Measurements from ENCODE around the gene LRP5. TPM values are rescaled to one million over a fixed set of nuclear protein-coding genes. Genes with fewer than 3 reads are reported as not detected.

Gene LRP5
- total RNA-seq (10 to 100 TPM; 11.6 to 21.8 (median 17.8) TPM), polyA plus RNA-seq (1 to 10 TPM; 3.9 to 7.2 (median 5.6) TPM)
- long read RNA-seq, donor 1, full-length matches to known transcripts = 1 of 1 reads
- long read RNA-seq, donor 1, partial matches to known transcripts = 0 of 1 reads
- long read RNA-seq, donor 1, other reads (novel, unspliced or antisense) = 0 of 1 reads
- long read RNA-seq, donor 2, full-length matches to known transcripts = 3 of 3 reads
- long read RNA-seq, donor 2, partial matches to known transcripts = 0 of 3 reads
- long read RNA-seq, donor 2, other reads (novel, unspliced or antisense) = 0 of 3 reads

DNA sequence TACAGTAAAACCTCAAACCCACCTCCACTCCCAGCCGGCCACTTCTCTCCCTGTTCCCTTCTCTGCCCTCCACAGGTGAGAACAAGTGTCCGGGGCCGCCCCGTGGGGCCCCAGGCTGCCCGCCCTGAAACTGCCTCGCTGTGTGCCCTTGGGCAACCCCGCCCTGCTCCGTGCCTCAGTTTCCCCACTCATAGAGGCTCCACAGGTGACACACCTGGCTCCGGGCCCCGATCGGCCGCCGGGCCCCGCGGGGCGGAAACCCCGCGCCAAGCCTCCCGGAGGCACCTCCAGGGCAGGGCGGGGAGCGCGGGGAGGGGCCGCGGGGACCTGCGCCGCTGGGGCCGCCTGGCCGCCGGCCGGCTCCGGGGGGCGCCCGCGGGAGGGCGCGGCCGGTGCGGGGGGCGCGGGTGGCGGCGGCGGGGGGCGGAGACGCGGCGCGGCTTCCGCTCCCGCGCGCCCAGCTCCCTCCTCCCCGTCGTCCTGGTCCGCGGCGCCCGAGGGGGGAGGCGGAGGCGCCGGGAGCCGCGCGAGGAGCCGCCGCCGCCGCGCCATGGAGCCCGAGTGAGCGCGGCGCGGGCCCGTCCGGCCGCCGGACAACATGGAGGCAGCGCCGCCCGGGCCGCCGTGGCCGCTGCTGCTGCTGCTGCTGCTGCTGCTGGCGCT is at the start of gene LRP5:
Gene LRP5 (plus strand): TSS at position 475 of the 663 bp plus-strand sequence. CDS start 124 bp downstream, at position 599.
- Histone ChIP-seq H3K4me3 (peak within 1 kb of the TSS; percentile 40 to 81 (median 48)), H3K27ac (peak within 1 kb of the TSS in 3 of 8 donors; percentile 23 to 51 (median 42)), H3K36me3 (no peaks in the 10 kb centered on the region), H3K27me3 (replicated peaks in 1 of 7) (peaks cover 0 to 62% (median 17%) of the 10 kb centered on the region in 7 donors), H3K9me3 (no peaks in the 10 kb centered on the region), H3K4me1 (peaks cover 9 to 53% (median 40%) of the 10 kb centered on the region in 6 donors)
- DNase-seq = no peak
- 3 to 30% (median 16%) methylated on average over 8 to 83 of the region's 85 CpGs for WGBS, 5 donors
- intact Hi-C loops (cut with DNase I; ENCODE audit: low total_unique reads) = no loop called here
- TF ChIP-seq POLR2AphosphoS5 (IDR thresholded peaks at IDR 0.05) (no peak), POLR2A (IDR thresholded peaks at IDR 0.05) (no peak), CTCF (IDR thresholded peaks at IDR 0.05 in 8 of 11, conservative IDR thresholded peaks at IDR 0.05 in 3 of 11) (no peak)

DNA sequence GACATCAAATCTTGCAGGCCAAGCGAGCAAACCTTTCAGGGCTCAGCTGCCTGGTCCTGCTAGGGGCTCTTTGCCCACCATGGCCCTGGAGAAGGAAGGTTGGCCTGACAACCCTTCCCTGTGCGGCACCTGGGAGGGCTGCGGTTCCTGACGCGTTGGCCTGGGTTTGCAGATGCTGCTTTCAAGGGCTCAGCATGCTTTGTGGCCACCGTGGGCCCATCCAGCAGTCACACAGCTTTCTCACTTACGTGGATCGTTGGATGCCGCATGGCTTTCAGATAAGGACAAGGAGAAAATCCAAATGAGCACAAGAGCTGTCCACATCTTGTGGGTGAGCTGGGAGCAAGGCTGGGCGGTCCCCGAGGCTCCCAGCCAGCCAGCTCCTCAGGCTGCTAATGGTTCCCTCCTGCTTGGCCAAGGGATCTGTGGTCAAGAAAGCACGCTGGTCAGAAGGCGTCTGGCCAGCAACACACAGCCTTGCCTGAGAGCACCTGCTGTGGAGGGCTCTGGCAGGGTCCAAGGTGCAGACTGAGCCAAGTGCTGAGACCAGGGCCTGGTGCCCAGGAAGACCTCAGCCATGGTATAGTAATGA is 48.9 kb upstream of the LRP5 start:
- H3K9me3 ChIP-seq = no peaks in the 10 kb centered on the region
- TF ChIP-seq CTCF (IDR thresholded peaks at IDR 0.05 in 8 of 11, conservative IDR thresholded peaks at IDR 0.05 in 3 of 11) (no peak), POLR2AphosphoS5 (IDR thresholded peaks at IDR 0.05) (no peak), POLR2A (IDR thresholded peaks at IDR 0.05) (no peak)
- intact Hi-C loops (cut with DNase I; ENCODE audit: low total_unique reads) = no loop called here
- 93 to 97% (median 95%) methylated on average over 13 of the region's 13 CpGs for WGBS, 5 donors
- H3K4me1 ChIP-seq = peaks cover 9 to 40% (median 27%) of the 10 kb centered on the region in 6 donors
- no peak overlapping the region for H3K4me3 ChIP-seq
- peaks cover 0 to 79% (median 50%) of the 10 kb centered on the region in 6 donors for H3K36me3 ChIP-seq
- DNase-seq = no peak
- no peaks in the 10 kb centered on the region for H3K27me3 ChIP-seq (replicated peaks in 1 of 7)
- H3K27ac ChIP-seq = no peak overlapping the region

DNA sequence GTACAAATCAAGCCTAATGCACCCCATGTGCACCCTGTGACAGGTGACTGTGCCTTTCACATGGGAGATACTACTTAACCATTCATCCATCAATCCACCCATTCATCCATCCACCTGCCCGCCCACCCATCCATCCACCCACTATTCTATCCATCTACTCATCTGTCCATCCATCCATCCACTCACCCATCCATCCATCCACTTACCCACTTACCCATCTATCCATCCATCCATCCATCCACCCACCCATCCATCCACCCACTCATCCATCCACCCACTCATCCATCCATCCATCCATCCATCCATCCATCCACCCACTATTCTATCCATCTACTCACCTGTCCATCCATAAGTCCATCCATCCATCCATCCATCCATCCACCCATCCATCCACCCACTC is 48.1 kb upstream of the LRP5 start:
- Histone ChIP-seq H3K4me3 (no peak overlapping the region), H3K4me1 (peaks cover 9 to 47% (median 30%) of the 10 kb centered on the region in 6 donors), H3K36me3 (peaks cover 0 to 79% (median 50%) of the 10 kb centered on the region in 6 donors), H3K27ac (no peak overlapping the region), H3K9me3 (no peaks in the 10 kb centered on the region), H3K27me3 (replicated peaks in 1 of 7) (no peaks in the 10 kb centered on the region)
- no peak for TF ChIP-seq CTCF (IDR thresholded peaks at IDR 0.05 in 8 of 11, conservative IDR thresholded peaks at IDR 0.05 in 3 of 11)
- TF ChIP-seq POLR2AphosphoS5 (IDR thresholded peaks at IDR 0.05) = no peak
- TF ChIP-seq POLR2A (IDR thresholded peaks at IDR 0.05) = no peak
- intact Hi-C loops (cut with DNase I; ENCODE audit: low total_unique reads) = no loop called here
- WGBS, 5 donors = 94 to 100% (median 96%) methylated on average over 1 of the region's 1 CpG
- no peak for DNase-seq
